HG03139 (cell line): ENCODE measurements around the gene ATG9B.
A peak's percentile ranks its signal among the peaks of the same experiment; 100 is the strongest.
"Not testable (repeated sequence)": the region's sequence is repeated elsewhere in the genome, so short reads cannot be mapped to it uniquely, and the experiment has no call there.

Experiments used
- ATAC-seq: cut with Tn5 transposase; IDR thresholded peaks from one replicate; pipeline ENCODE4 v1.9.1; 2021; ENCODE audit not compliant: unreplicated experiment

The ATG9B gene

GRCh38 chr7:151059367-151060112 is 35.2 kb upstream of the ATG9B start, which contains the start of gene SLC4A2:
TSS of gene SLC4A2 (plus strand) at chr7:151059589. CDS start at chr7:151061988, 2,399 bp downstream.
- ATAC-seq = no peak

- no peak for ATAC-seq
Observed at GRCh38 chr7:151058781-151059366, 34.6 kb upstream of the ATG9B start.

- ATAC-seq = peak; percentile 86
Observed at GRCh38 chr7:151057989-151058780, 33.9 kb upstream of the ATG9B start.

DNA sequence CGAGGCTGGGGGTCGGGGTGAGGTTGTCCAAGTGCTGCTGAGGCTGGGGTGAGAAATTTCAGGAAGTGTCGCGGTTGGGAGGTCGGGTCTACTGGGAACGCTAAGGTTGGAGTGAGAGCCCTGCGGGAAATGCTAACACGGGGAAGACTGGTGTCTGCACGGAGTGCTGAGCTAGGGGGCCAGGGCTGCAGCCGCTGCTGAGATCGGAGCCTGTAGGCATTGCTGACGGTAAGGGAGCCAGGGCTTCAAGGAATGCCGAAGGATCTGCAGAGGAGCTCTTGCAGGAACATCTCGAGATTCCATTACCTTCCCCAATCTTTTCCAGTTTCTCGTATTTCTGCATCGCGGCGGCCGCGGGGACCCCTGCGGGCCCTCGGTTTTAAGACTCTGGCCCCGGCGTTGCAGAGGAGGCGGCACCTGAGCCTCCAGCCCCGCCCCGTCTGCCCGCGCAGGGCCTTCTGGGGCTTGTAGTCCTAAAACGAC is 33.3 kb upstream of the ATG9B start, which contains the start of gene CDK5:
TSS of gene CDK5 (minus strand) at position 392 of the 483 bp plus-strand sequence. CDS start at position 343, 49 bp downstream.
- peak; percentile 6 for ATAC-seq

- no peak for ATAC-seq
Observed at GRCh38 chr7:151056666-151057505, 32.6 kb upstream of the ATG9B start.

DNA sequence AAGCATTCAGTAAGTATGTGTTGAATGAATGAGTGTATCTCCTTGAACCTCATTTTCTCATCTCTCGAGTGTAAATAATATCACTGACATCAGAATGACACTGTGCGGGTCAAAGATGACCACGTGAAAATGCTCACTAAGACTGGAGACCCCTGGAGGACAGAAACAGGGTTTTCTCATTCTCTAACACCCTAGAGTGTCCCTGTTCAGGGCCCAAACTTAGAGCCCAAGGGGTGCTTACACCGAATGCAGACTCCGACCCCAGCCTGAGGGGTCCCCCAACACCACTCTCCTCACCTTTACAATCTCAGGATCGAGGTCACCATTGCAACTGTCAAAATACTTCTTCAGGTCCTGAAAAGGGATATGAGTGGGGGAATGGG is 32.0 kb upstream of the ATG9B start:
- no peak for ATAC-seq

DNA sequence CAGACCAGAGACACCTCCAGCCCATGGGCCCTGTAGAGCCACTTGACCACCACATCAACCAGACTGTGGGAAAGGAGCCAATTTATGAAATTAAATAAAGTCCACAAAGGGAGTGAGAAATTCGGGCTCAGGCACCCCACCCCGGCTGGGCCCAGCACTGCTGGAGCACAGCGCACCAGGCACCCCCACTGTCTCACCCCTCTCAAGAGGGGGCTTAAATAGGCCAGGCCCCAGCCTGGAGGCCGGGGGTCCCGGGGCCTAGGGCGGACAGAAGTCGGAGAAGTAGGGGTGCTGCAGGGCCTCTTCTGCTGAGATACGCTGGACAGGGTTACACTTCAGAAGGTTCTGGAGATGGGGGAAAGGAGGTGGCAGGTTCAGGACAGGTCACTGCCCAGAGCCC is 29.5 kb upstream of the ATG9B start:
- no peak for ATAC-seq

DNA sequence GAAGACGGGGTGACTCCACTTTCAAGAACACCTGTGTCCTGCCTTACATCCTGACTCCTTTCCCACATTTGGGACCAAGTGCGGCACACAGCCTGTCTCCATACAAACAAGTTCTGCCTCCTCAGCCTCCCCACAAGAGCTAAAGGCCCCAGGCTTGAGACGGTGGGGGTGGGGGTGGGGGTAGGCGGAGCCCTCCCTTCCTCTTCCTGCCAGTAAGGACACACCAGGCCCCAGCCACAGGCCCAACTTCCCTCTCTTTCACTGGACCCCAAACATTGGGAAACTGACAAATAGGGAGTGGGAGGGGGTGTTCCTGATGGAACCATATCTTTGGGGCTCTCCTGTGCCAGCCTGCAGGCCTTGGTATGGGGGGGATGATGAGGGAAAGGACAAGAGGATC is 28.8 kb upstream of the ATG9B start:
- ATAC-seq = no peak

- no peak for ATAC-seq
Observed at GRCh38 chr7:151051108-151051507, 26.8 kb upstream of the ATG9B start.

- no peak for ATAC-seq
Observed at GRCh38 chr7:151048911-151049463, 24.7 kb upstream of the ATG9B start.

DNA sequence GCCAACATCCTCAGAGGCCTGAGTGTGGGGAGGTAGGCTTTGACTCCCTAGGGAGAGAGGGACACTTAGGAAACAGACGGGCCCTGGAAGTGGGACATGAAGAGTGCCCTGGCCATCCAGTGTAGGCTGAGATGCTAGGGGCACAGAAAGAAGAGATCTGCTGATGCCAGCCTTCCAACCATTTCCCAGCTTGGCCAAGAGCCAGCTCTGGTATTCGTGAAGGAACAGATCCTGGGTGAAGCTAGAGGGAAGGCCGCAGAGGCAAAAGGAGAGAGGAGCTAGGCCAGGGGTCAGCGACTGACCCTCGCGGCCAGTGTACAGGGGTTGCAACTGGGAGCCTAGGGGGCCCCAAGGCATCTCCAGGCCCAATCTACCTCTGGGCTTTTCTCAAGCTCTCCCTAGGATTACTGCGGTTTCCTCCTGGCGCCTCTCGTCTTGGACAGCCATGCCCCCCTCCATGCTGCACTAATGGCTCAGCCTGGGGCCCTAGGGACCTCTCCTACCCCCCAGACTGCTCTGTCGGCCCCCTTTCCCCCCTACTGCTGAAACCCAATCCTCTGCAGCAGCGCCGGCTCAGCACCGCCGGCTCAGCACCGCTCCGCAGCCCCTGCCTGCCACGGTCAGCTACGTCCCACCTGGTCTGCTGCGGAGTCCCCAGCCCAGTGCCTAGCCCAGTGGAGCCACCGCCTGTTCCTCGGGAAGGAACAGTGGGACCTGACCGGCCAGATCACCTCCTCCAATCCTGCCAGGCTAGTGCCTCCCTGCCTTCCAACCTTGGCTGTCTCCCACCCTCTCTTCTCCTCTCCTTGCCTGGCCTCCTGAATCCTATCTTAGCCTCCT is 23.9 kb upstream of the ATG9B start, which contains the start of gene ASIC3:
TSS of gene ASIC3 (plus strand) at position 556 of the 840 bp plus-strand sequence. CDS start 355 bp downstream, outside the sequence.
- no peak for ATAC-seq

- ATAC-seq = no peak
Observed at GRCh38 chr7:151046603-151047573, 22.6 kb upstream of the ATG9B start.

- ATAC-seq = no peak
Observed at GRCh38 chr7:151045967-151046366, 21.7 kb upstream of the ATG9B start.

GRCh38 chr7:151045262-151045661 is 21.0 kb upstream of the ATG9B start:
- no peak for ATAC-seq

GRCh38 chr7:151043959-151044358 is 19.7 kb upstream of the ATG9B start:
- no peak for ATAC-seq

DNA sequence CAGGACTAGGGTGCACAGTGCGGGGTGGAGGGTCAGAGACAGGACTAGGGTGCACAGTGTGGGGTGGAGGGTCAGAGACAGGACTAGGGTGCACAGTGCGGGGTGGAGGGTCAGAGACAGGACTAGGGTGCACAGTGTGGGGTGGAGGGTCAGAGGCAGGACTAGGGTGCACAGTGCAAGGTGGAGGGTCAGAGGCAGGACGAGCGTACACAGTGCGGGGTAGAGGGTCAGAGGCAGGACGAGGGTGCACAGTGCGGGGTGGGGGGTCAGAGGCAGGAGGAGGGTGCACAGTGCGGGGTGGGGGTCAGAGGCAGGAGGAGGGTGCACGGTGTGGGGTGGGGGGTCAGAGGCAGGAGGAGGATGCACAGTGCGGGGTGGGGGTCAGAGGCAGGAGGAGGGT is 19.2 kb upstream of the ATG9B start:
- ATAC-seq = not testable (repeated sequence)

DNA sequence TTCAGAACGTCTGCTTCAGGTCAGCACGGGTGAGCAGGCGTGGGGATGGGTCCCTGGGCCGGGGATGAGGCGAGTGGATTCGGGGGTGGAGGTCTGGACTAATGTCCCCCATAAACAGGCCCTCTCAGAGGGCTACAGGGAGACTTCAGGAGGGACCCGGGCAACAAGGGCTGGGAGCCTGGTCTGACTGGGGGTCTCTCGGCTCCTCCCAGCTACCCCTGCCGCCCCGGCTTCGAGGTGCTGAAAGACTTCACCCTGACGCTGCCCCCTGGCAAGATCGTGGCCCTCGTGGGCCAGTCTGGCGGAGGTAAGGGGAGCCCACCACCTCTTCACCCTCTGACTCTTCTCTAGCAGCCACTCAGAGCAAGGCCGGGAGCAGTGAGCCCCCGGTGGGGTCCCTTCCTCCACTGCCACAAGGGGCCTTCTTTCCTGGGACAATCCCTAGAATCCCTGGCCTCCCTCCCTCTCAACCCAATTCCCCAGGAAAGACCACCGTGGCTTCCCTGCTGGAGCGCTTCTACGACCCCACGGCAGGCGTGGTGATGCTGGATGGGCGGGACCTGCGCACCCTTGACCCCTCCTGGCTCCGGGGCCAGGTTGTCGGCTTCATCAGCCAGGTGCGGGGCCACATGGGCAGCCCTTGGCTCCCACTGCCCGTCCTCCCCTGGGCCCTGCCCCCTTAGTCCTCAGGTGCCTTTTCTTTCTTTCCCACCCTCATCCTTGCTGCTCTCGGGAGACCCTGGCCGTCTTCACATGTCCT is 16.5 kb upstream of the ATG9B start:
- no peak for ATAC-seq
